Measurements from ENCODE around the gene NFKB1.

NFKB1 gene

DNA sequence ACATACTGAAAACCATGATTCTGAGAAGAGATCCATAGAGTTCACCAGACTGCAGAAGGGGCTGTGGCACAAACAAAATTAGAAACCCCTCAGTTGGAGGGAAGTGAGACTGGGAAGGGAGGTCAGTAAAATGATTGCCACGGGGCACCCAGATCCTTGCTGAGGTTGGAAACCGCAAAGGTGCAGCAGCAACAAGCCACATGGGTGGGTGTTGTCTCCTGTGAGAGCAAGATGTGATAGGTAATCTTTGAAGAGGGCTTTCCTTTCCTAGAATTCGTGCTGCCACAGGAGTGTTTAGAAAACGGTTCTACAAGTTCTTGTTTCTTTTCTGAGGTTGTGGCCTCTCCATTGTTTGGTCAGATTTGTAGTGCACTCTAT is 85.5 kb downstream of the NFKB1 start:
- H3K9ac ChIP-seq (ENCODE audit: low read depth in 1 of 2, low read length in 2 of 2), result no peak overlapping the region
- no peaks in the 10 kb centered on the region for H3K27me3 ChIP-seq (ENCODE audit: control insufficient read depth in 2 of 2, insufficient read depth in 2 of 2, low read length in 2 of 2)
- no peaks in the 10 kb centered on the region for H3K9me3 ChIP-seq (ENCODE audit: control insufficient read depth in 2 of 2, low read length in 2 of 2)
- no peak overlapping the region for H3K4me3 ChIP-seq (ENCODE audit: low read length in 2 of 2)
- no peak overlapping the region for H3K27ac ChIP-seq (ENCODE audit: low read depth in 2 of 2, low read length in 2 of 2)
- H3K4me1 ChIP-seq (ENCODE audit: control insufficient read depth in 2 of 2, insufficient read depth in 2 of 2, low read length in 2 of 2), result no peaks in the 10 kb centered on the region
- peaks cover 36 to 53% of the 10 kb centered on the region in 2 donors for H3K36me3 ChIP-seq (ENCODE audit: control insufficient read depth in 2 of 2, insufficient read depth in 2 of 2, low read length in 2 of 2)

- H3K4me1 ChIP-seq (ENCODE audit: control insufficient read depth in 2 of 2, insufficient read depth in 2 of 2, low read length in 2 of 2), result no peaks in the 10 kb centered on the region
- no peak overlapping the region for H3K4me3 ChIP-seq (ENCODE audit: low read length in 2 of 2)
- peaks cover 21 to 36% of the 10 kb centered on the region in 2 donors for H3K36me3 ChIP-seq (ENCODE audit: control insufficient read depth in 2 of 2, insufficient read depth in 2 of 2, low read length in 2 of 2)
These were observed 88.6 kb downstream of the NFKB1 start for GRCh38 chr4:102589743-102590142.

DNA sequence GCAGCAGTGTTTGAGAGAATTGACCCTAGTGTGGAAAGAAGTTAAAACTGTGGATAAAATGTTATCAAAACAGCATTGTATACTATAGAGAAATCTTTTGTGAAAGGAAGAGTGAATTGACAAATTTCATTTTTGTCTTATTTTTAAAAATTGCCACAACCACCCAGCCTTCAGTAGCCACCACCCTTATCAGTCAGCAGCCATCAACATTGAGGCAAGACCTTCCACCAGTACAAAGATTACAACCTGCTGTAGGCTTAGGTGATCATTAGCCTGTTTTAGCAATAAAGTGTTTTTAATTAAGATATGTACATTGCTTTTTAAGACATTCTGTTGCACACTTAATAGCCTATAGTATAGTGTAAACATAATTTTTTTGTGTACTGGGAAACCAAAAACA is 91.1 kb downstream of the NFKB1 start:
- H3K36me3 ChIP-seq (ENCODE audit: control insufficient read depth in 2 of 2, insufficient read depth in 2 of 2, low read length in 2 of 2), result peaks cover 30 to 36% of the 10 kb centered on the region in 2 donors
- H3K9me3 ChIP-seq (ENCODE audit: control insufficient read depth in 2 of 2, low read length in 2 of 2), result no peaks in the 10 kb centered on the region
- no peaks in the 10 kb centered on the region for H3K4me1 ChIP-seq (ENCODE audit: control insufficient read depth in 2 of 2, insufficient read depth in 2 of 2, low read length in 2 of 2)
- H3K9ac ChIP-seq (ENCODE audit: low read depth in 1 of 2, low read length in 2 of 2), result no peak overlapping the region
- no peak overlapping the region for H3K27ac ChIP-seq (ENCODE audit: low read depth in 2 of 2, low read length in 2 of 2)
- no peaks in the 10 kb centered on the region for H3K27me3 ChIP-seq (ENCODE audit: control insufficient read depth in 2 of 2, insufficient read depth in 2 of 2, low read length in 2 of 2)
- no peak overlapping the region for H3K4me3 ChIP-seq (ENCODE audit: low read length in 2 of 2)

More at GRCh38 chr4:102589743-102590142, 88.6 kb downstream of the NFKB1 start:
- Histone ChIP-seq H3K27ac (ENCODE audit: low read depth in 2 of 2, low read length in 2 of 2) (no peak overlapping the region), H3K9ac (ENCODE audit: low read depth in 1 of 2, low read length in 2 of 2) (no peak overlapping the region), H3K27me3 (ENCODE audit: control insufficient read depth in 2 of 2, insufficient read depth in 2 of 2, low read length in 2 of 2) (no peaks in the 10 kb centered on the region), H3K9me3 (ENCODE audit: control insufficient read depth in 2 of 2, low read length in 2 of 2) (no peaks in the 10 kb centered on the region)

DNA sequence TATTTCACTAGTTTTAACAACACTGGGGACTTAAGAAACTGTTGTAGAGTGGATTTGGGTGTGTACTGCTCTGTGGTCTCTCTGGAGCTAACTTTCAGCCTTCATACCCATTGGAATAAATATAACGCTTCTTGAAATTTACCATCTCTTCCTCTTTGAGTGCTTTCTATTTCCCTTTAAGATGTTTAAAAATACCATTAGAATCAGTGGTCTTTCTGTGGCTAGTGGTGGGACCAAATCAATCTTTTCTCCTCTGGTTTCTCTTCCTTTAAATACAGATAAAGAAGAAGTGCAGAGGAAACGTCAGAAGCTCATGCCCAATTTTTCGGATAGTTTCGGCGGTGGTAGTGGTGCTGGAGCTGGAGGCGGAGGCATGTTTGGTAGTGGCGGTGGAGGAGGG is 92.0 kb downstream of the NFKB1 start:
- no peak overlapping the region for H3K4me3 ChIP-seq (ENCODE audit: low read length in 2 of 2)
- H3K36me3 ChIP-seq (ENCODE audit: control insufficient read depth in 2 of 2, insufficient read depth in 2 of 2, low read length in 2 of 2), result peaks cover 36 to 40% of the 10 kb centered on the region in 2 donors
- no peak overlapping the region for H3K9ac ChIP-seq (ENCODE audit: low read depth in 1 of 2, low read length in 2 of 2)
- H3K27me3 ChIP-seq (ENCODE audit: control insufficient read depth in 2 of 2, insufficient read depth in 2 of 2, low read length in 2 of 2), result no peaks in the 10 kb centered on the region
- no peak overlapping the region for H3K27ac ChIP-seq (ENCODE audit: low read depth in 2 of 2, low read length in 2 of 2)
- H3K9me3 ChIP-seq (ENCODE audit: control insufficient read depth in 2 of 2, low read length in 2 of 2), result no peaks in the 10 kb centered on the region
- no peaks in the 10 kb centered on the region for H3K4me1 ChIP-seq (ENCODE audit: control insufficient read depth in 2 of 2, insufficient read depth in 2 of 2, low read length in 2 of 2)

DNA sequence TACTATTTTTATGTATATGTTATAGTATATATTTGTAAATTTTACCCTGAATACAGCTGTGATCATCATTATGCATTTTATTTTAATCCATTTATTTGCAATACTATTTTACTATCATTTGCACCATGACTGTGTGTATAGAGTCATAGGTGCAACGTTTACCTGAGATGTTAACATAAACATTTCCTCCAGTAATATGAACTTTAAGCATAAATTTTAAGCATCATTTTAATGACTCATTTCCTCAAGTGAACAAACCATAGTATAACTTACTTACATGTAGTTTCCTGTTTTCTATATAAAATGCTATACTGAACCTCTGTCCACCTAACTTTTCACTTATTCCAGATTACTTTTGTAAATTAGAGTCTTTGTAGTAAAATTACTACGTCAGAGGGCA is 92.8 kb downstream of the NFKB1 start:
- no peak overlapping the region for H3K9ac ChIP-seq (ENCODE audit: low read depth in 1 of 2, low read length in 2 of 2)
- H3K9me3 ChIP-seq (ENCODE audit: control insufficient read depth in 2 of 2, low read length in 2 of 2), result no peaks in the 10 kb centered on the region
- H3K27ac ChIP-seq (ENCODE audit: low read depth in 2 of 2, low read length in 2 of 2), result no peak overlapping the region
- H3K4me1 ChIP-seq (ENCODE audit: control insufficient read depth in 2 of 2, insufficient read depth in 2 of 2, low read length in 2 of 2), result no peaks in the 10 kb centered on the region
- H3K36me3 ChIP-seq (ENCODE audit: control insufficient read depth in 2 of 2, insufficient read depth in 2 of 2, low read length in 2 of 2), result peaks cover 42 to 47% of the 10 kb centered on the region in 2 donors
- H3K4me3 ChIP-seq (ENCODE audit: low read length in 2 of 2), result no peak overlapping the region
- no peaks in the 10 kb centered on the region for H3K27me3 ChIP-seq (ENCODE audit: control insufficient read depth in 2 of 2, insufficient read depth in 2 of 2, low read length in 2 of 2)

DNA sequence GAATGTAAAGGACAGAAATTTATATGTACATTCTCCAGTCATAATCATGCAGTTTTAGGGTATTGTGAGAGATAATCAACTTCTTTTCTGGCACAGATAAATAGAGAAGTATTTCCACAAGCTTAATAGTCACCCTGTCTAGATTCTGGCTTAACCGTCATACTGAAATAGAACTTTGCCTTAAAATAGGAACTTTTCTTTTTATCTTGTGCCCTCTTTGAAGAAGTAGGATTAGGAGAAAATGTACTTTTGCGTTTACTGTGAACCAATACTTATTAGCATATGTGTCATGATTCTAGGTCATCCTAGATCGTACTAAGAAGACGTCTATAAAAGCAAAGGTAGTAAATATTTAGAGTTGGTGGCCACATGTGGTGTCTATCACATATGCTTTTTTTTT is 95.4 kb downstream of the NFKB1 start:
- no peaks in the 10 kb centered on the region for H3K27me3 ChIP-seq (ENCODE audit: control insufficient read depth in 2 of 2, insufficient read depth in 2 of 2, low read length in 2 of 2)
- H3K9ac ChIP-seq (ENCODE audit: low read depth in 1 of 2, low read length in 2 of 2), result no peak overlapping the region
- peaks cover 50 to 57% of the 10 kb centered on the region in 2 donors for H3K36me3 ChIP-seq (ENCODE audit: control insufficient read depth in 2 of 2, insufficient read depth in 2 of 2, low read length in 2 of 2)
- no peaks in the 10 kb centered on the region for H3K4me1 ChIP-seq (ENCODE audit: control insufficient read depth in 2 of 2, insufficient read depth in 2 of 2, low read length in 2 of 2)
- H3K4me3 ChIP-seq (ENCODE audit: low read length in 2 of 2), result no peak overlapping the region
- H3K9me3 ChIP-seq (ENCODE audit: control insufficient read depth in 2 of 2, low read length in 2 of 2), result no peaks in the 10 kb centered on the region
- no peak overlapping the region for H3K27ac ChIP-seq (ENCODE audit: low read depth in 2 of 2, low read length in 2 of 2)

GRCh38 chr4:102598086-102598761 is 97.1 kb downstream of the NFKB1 start:
- Histone ChIP-seq H3K9ac (ENCODE audit: low read depth in 1 of 2, low read length in 2 of 2) (no peak overlapping the region), H3K27ac (ENCODE audit: low read depth in 2 of 2, low read length in 2 of 2) (no peak overlapping the region), H3K9me3 (ENCODE audit: control insufficient read depth in 2 of 2, low read length in 2 of 2) (no peaks in the 10 kb centered on the region), H3K27me3 (ENCODE audit: control insufficient read depth in 2 of 2, insufficient read depth in 2 of 2, low read length in 2 of 2) (no peaks in the 10 kb centered on the region), H3K4me3 (ENCODE audit: low read length in 2 of 2) (no peak overlapping the region), H3K36me3 (ENCODE audit: control insufficient read depth in 2 of 2, insufficient read depth in 2 of 2, low read length in 2 of 2) (peaks cover 59 to 64% of the 10 kb centered on the region in 2 donors), H3K4me1 (ENCODE audit: control insufficient read depth in 2 of 2, insufficient read depth in 2 of 2, low read length in 2 of 2) (no peaks in the 10 kb centered on the region)

DNA sequence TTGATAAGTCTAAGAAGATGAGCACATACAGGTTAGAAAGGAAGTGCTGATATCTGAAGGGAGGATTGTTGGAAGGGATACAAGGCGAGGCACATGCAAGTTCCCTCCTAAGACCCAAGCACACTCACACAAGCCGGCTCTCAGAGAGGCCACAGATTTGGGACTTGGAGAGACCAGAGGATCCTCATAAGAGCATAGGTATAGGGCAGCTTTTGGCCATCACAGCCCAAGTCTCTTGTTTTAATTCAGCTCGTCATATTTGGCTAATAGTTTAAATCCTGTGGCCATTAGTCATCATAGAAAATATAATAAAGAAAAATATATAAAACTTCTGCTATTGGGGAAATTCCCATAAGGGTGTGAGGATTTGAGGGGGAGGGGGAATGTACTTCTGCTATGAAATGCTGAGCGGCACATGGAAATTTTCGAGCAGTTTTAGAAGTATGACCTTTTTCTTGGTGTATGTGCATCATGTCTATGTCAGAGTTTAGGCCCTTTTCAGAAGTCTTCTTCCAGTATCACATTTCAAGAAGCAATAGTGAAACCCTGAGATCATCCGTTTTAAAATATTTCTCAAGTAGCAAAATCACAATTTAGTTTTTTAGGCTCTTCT is 97.7 kb downstream of the NFKB1 start:
- no peak overlapping the region for H3K27ac ChIP-seq (ENCODE audit: low read depth in 2 of 2, low read length in 2 of 2)
- H3K4me3 ChIP-seq (ENCODE audit: low read length in 2 of 2), result no peak overlapping the region
- H3K27me3 ChIP-seq (ENCODE audit: control insufficient read depth in 2 of 2, insufficient read depth in 2 of 2, low read length in 2 of 2), result no peaks in the 10 kb centered on the region
- H3K4me1 ChIP-seq (ENCODE audit: control insufficient read depth in 2 of 2, insufficient read depth in 2 of 2, low read length in 2 of 2), result no peaks in the 10 kb centered on the region
- H3K9me3 ChIP-seq (ENCODE audit: control insufficient read depth in 2 of 2, low read length in 2 of 2), result no peaks in the 10 kb centered on the region
- no peak overlapping the region for H3K9ac ChIP-seq (ENCODE audit: low read depth in 1 of 2, low read length in 2 of 2)
- H3K36me3 ChIP-seq (ENCODE audit: control insufficient read depth in 2 of 2, insufficient read depth in 2 of 2, low read length in 2 of 2), result peaks cover 59 to 66% of the 10 kb centered on the region in 2 donors

DNA sequence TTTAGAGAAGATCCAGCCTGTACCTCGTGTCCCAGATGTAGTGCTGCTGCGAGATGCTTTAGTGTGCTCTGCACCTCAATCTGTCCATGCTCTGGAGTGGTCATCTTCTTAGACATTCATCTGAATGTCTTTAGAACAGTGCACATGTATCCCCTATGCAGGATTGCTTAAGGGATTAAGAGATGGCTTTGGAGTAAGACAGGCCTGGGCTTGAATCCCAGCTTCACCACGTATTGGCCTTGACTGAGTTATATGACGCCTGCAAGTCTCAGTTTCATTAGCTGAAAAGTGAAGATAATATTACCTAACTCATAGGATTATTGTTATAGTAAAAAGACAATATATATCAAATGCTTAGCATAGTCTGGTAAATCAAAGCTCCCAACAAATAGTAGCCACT is 98.3 kb downstream of the NFKB1 start:
- H3K9me3 ChIP-seq (ENCODE audit: control insufficient read depth in 2 of 2, low read length in 2 of 2), result no peaks in the 10 kb centered on the region
- H3K4me3 ChIP-seq (ENCODE audit: low read length in 2 of 2), result no peak overlapping the region
- no peak overlapping the region for H3K27ac ChIP-seq (ENCODE audit: low read depth in 2 of 2, low read length in 2 of 2)
- H3K27me3 ChIP-seq (ENCODE audit: control insufficient read depth in 2 of 2, insufficient read depth in 2 of 2, low read length in 2 of 2), result no peaks in the 10 kb centered on the region
- H3K9ac ChIP-seq (ENCODE audit: low read depth in 1 of 2, low read length in 2 of 2), result no peak overlapping the region
- peaks cover 63 to 70% of the 10 kb centered on the region in 2 donors for H3K36me3 ChIP-seq (ENCODE audit: control insufficient read depth in 2 of 2, insufficient read depth in 2 of 2, low read length in 2 of 2)
- H3K4me1 ChIP-seq (ENCODE audit: control insufficient read depth in 2 of 2, insufficient read depth in 2 of 2, low read length in 2 of 2), result no peaks in the 10 kb centered on the region

- Histone ChIP-seq H3K27me3 (ENCODE audit: control insufficient read depth in 2 of 2, insufficient read depth in 2 of 2, low read length in 2 of 2) (no peaks in the 10 kb centered on the region), H3K4me1 (ENCODE audit: control insufficient read depth in 2 of 2, insufficient read depth in 2 of 2, low read length in 2 of 2) (no peaks in the 10 kb centered on the region), H3K27ac (ENCODE audit: low read depth in 2 of 2, low read length in 2 of 2) (no peak overlapping the region), H3K9me3 (ENCODE audit: control insufficient read depth in 2 of 2, low read length in 2 of 2) (no peaks in the 10 kb centered on the region), H3K36me3 (ENCODE audit: control insufficient read depth in 2 of 2, insufficient read depth in 2 of 2, low read length in 2 of 2) (peaks cover 63 to 70% of the 10 kb centered on the region in 2 donors), H3K4me3 (ENCODE audit: low read length in 2 of 2) (no peak overlapping the region), H3K9ac (ENCODE audit: low read depth in 1 of 2, low read length in 2 of 2) (no peak overlapping the region)
These were observed 98.7 kb downstream of the NFKB1 start for GRCh38 chr4:102599886-102600285.

Data from mucosa of rectum (tissue), 2 donors.